SW 1271 (cell line): ENCODE results near the gene MRPL3.

Experiments
- DNase-seq, 2 experiments: peaks; one replicate each; lab custom pipeline; 2025; lab: John Stamatoyannopoulos, UW

Gene MRPL3

DNA sequence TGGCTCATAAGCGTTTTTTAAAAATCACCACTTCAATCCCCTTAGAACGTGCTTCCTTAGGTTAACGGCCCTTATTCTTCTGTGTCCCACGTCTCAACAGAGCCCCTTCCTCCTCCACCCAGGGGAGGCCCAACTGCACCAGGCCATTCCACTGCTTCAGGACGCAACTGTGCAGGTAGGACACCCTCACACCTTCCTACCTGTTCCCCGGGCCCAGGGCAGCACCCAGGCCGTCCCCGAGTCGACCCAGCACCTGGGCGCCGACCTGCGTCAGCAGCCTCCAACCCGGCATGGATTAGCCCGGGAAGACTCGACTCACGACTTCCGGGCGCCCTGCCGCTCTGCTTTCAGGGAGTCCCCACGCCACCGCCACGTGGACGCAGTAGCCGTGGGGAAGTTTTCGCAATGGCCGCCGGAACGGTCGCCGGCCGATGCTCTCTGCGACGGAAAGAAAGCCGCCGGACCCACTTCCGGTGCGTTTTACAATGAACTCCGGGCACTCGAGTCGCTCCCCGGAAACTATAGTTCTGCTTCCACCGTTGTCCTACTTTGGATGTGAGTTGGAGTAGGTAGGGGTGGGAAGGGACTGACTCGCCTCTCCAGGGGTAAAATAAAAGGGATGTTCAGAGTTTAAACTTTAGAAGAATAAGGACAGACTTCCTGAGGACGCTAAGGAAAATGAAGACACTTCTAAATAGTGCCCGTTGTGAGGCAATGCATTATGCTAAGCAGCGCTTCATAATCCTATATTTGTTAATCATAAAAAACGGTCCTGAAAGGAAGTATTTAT lies at the start of gene MRPL3:
MRPL3 (minus strand) TSS at position 442 of the 790 bp plus-strand sequence; CDS start at position 292, 150 bp downstream.
- peak; percentile 68 to 87 for DNase-seq

DNA sequence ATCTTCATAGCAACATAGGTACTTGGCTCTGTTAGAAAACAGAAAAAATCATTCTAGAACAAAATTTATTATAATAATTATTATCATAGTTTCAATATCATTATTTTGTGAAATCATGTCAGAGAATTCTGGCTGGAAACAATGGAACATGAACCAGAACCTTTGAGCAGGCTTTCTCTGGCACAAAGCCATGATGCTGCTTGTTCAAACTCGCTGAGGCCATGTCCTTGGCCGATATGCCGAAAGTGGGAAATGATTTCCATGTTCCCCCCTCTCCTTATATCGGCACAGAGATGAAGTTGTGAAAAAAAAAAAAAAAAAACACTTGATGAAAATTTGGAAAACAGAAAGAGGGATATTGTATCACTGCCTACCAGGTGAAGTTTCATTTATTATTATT lies 49.0 kb upstream of the MRPL3 start:
- no peak for DNase-seq

- DNase-seq = no peak
Measured at GRCh38 chr3:131550562-131551465, 48.0 kb upstream of the MRPL3 start.

GRCh38 chr3:131549340-131549739 lies 46.6 kb upstream of the MRPL3 start:
- DNase-seq = no peak

- DNase-seq = no peak
Measured at GRCh38 chr3:131547585-131547984, 44.8 kb upstream of the MRPL3 start.

DNA sequence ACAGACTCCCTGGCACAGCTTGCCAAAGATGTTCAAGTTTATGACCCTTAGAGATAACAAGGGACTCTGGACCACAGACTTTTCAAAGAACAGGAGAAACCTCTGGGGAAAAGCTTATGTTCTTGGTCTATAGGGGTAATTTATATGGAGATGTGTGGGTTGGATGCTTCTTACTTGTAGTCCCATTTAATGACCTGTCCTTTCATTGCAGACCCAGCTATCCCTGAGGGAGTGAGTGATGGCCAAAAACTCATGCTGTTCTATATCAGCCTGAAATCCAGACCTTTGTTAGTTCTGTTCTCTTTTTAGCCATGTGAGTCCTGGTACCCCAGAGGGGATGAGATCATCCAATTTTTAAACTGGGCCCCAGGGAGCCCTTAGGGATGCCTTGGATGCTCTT lies 43.7 kb upstream of the MRPL3 start:
- no peak for DNase-seq

- no peak for DNase-seq
Measured at GRCh38 chr3:131544557-131544956, 41.8 kb upstream of the MRPL3 start.

- DNase-seq = peak in 1 of 2 experiments; percentile 3
Measured at GRCh38 chr3:131543714-131544113, 40.9 kb upstream of the MRPL3 start.

- DNase-seq = no peak
Measured at GRCh38 chr3:131541288-131541687, 38.5 kb upstream of the MRPL3 start.

DNA sequence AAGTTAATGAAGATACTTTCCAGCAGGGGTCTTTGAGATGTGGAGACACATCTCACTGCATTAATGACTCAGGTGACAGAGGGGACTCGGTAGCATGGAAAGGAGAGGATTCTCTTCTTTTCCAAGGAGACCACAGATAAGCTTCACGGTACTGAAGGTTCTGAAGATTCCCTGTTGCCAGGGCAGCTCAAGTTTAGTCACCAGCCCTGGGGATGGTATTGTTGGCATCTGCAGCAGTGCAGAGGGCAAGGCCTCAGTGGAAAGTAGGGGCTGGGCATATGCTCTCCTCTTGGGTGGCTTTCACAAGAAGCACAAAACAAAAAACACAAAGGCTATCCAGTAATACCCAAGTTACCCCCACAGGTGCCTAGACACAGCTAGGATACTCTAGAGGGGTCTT lies 38.0 kb upstream of the MRPL3 start:
- DNase-seq = no peak

GRCh38 chr3:131540143-131540542 lies 37.4 kb upstream of the MRPL3 start:
- no peak for DNase-seq

- DNase-seq = no peak
Measured at GRCh38 chr3:131538968-131539367, 36.2 kb upstream of the MRPL3 start.

DNA sequence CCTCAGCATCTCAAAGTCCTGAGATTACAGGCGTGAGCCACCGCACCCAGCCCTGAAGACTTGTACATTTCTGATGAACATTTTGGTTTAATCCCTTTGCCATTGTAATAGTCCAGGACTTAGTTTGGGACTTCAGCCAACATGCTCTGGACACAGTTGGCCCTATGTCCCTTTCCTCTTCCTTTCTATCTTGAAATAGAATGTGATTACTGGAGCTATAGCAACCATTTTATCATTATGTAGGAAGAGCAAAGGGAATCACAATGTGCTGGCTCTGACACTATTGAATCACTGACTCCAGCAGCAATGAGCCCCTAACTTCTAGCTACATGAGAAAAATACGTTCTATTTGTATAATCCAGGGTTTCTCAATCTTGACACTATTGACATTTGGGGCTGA lies 34.8 kb upstream of the MRPL3 start:
- no peak for DNase-seq

GRCh38 chr3:131535596-131535995 lies 32.8 kb upstream of the MRPL3 start:
- no peak for DNase-seq

DNA sequence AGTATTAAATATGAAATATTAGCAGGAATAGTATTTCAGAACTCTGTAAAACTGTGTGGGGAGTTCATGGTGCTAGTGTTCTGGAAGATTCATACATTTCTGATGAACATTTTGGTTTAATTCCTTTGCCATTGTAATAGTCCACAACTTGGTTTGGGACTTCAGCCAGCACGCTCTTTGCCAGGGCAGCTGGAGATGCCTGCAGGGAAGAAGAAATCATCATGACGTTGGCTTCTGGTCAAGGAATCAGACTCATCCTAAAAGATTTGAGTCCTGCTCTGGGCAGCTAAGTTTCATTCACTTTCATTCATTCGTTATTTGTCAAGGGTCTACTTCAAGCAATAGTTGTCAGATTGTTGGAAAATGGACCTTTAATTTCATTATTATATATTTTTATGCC lies 32.4 kb upstream of the MRPL3 start:
- no peak for DNase-seq

DNA sequence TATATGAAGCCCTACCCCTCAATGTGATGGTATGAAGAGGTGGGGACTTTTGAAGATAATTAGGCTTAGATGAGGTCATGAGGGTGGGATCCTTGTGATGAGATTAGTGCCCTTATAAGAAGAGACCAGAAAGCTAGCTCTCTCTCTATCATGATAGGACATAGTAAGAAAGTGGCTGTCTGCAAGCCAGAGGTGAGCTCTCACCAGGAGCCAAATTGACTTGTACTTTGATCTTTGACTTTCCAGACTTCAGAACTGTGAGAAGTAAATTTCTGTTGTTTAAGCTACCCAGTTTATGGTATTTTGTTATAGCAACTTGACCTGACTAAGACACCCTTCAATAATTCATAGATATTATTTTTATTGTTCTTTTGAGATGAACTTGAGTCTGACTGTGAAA lies 29.9 kb upstream of the MRPL3 start:
- no peak for DNase-seq

GRCh38 chr3:131530843-131531242 lies 28.1 kb upstream of the MRPL3 start:
- no peak for DNase-seq

DNA sequence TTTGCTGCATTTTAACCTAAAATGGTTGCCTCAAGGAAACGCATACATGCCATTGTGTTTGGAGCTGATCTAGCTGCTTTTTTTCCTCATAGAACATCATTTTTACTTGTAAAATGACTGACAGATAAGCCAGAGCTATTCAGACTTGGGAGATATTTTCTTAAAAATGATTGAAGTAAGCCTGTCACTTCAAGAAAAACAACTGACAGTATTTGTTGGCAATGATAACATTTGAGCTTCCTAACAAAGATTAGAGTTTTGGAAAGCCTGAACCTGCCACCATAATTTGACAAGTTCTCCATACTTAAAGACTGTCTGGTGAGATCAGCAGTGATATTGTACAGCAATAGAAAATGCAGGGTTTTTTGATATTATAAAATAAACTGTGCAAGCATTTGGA lies 27.6 kb upstream of the MRPL3 start:
- DNase-seq = no peak

DNA sequence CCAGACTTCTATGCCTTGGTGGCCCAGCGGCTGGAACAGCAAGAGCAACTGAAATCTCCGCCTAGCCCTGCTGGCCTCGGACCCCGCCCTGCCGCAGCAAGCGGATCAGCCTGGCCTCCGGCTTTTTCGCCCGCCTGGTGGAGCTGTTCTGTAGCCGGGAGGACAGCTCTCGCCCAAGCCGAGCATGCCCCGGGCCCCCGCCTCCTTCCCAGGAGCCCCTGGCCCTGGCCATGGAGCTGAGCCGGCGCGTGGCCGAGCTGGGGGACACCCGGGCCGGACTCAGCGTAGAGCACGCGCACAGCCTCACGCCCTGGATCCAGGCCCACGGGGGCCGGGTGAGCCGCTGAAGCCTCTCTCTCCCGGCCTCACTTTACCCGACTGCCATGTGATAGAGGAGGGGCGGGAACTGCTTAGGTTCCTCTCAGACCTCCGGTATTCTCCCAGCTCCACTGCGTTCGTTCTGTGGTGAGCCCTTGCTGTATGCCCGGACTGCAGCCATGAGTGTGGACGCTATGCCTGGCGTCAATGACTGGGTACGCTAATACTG lies 24.1 kb upstream of the MRPL3 start:
- peak; percentile 26 to 31 for DNase-seq

GRCh38 chr3:131518680-131519079 lies 15.9 kb upstream of the MRPL3 start:
- DNase-seq = no peak

- DNase-seq = no peak
Measured at GRCh38 chr3:131505421-131505820, 2.6 kb upstream of the MRPL3 start.

- DNase-seq = no peak
Measured at GRCh38 chr3:131503320-131503635, 507 bp upstream of the MRPL3 start.

- no peak for DNase-seq
Measured at GRCh38 chr3:131501949-131502348, 822 bp downstream of the MRPL3 start.
